GM06990 (cell line): ENCODE results near the gene CZIB.
"Not testable (repeated sequence)": the region's sequence is repeated elsewhere in the genome, so short reads cannot be mapped to it uniquely, and the experiment has no call there.

ENCODE experiments used
- DNase-seq: peaks from one replicate; pipeline ENCODE4 v3.0.0-alpha.2; 2011; ENCODE audit not compliant: insufficient read length; ENCODE audit errors: extremely low read depth
- H3K27me3 ChIP-seq: replicated peaks from 2 replicates; pipeline ENCODE4 v1.6.0; 2011; ENCODE audit warnings: low read length; ENCODE audit not compliant: control insufficient read depth, insufficient read depth
- H3K36me3 ChIP-seq: 2 replicates; pipeline ENCODE4 v1.5.1; 2011; ENCODE audit warnings: low read length; ENCODE audit not compliant: control insufficient read depth, insufficient read depth
- H3K4me3 ChIP-seq: replicated peaks from 2 replicates; pipeline ENCODE4 v1.5.1; 2011; ENCODE audit warnings: low read depth, mild to moderate bottlenecking, control low read depth, low read length
- TF ChIP-seq, protein P1 (sequence below): IDR thresholded peaks from 2 replicates; pipeline ENCODE4 v1.5.1; 2011; ENCODE audit warnings: low read length, control low read depth, mild to moderate bottlenecking, inconsistent platforms; ENCODE audit not compliant: insufficient read depth, poor library complexity, severe bottlenecking

Gene CZIB

DNA sequence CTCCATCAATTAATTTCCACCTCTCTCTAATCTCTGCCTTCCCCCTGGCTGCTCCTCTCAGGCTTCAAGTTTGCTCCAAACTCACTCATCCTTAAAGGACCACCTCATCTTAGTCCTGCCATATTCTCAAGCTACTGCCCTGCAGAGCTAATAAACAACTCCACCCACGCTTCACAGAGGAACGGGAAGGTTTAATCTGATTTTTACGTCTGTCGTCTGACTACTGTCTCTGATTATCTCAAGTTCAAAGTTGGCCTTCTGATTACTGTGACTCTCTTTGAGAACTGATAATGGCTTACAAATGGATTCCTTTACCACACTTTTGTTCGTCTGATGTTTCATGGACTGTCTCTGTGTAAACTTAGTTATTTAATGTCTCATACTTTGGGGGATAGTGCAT, 31.4 kb downstream of the CZIB start:
- TF ChIP-seq, protein P1, sequence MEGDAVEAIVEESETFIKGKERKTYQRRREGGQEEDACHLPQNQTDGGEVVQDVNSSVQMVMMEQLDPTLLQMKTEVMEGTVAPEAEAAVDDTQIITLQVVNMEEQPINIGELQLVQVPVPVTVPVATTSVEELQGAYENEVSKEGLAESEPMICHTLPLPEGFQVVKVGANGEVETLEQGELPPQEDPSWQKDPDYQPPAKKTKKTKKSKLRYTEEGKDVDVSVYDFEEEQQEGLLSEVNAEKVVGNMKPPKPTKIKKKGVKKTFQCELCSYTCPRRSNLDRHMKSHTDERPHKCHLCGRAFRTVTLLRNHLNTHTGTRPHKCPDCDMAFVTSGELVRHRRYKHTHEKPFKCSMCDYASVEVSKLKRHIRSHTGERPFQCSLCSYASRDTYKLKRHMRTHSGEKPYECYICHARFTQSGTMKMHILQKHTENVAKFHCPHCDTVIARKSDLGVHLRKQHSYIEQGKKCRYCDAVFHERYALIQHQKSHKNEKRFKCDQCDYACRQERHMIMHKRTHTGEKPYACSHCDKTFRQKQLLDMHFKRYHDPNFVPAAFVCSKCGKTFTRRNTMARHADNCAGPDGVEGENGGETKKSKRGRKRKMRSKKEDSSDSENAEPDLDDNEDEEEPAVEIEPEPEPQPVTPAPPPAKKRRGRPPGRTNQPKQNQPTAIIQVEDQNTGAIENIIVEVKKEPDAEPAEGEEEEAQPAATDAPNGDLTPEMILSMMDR: no peak
- no peaks in the 10 kb centered on the region for H3K27me3 ChIP-seq
- H3K4me3 ChIP-seq: no peak overlapping the region
- DNase-seq: no peak
- no peaks in the 10 kb centered on the region for H3K36me3 ChIP-seq

DNA sequence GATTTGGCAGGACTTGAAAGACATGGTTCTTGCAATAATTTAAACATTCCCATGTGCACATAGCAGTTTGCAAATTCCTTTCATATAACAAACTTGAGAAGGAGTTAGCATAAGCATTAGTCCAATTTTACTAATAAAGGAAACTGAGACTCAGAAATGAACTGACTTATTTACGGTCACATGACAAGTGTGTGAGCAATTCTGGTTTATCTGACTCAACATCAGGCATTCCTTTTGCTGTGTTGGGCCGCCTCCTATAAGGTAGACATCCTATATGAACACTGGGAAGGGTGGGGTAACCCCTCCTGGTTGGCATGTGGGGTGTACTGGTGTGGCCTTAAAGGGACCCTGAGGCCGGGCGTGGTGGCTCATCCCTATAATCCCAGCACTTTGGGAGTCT, 32.3 kb downstream of the CZIB start:
- DNase-seq: no peak
- TF ChIP-seq, protein P1: no peak
- no peaks in the 10 kb centered on the region; the same call in 1 of the 2 replicates for H3K27me3 ChIP-seq
- no peak overlapping the region for H3K4me3 ChIP-seq
- no peaks in the 10 kb centered on the region for H3K36me3 ChIP-seq

DNA sequence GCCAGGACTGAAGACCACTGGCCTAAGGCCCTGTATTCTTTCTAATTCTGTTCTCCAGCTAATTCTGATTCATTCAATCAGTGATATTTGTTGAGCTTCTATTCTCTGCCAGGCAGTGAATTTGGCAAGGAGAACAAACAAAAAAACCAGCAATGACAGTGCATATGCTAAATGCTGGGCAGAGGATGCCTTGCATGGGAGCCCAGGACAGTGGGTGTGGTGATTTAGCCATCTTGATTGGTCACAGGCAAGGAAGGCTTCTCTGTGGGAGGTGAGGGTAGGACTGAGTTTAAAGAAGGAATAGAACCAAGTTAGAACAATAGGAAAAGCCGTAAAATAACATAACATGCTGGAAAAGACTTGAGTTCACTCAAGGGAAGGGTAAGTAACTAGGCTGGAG, 33.0 kb downstream of the CZIB start:
- TF ChIP-seq, protein P1: no peak
- Histone ChIP-seq H3K27me3 (no peaks in the 10 kb centered on the region; the same call in 1 of the 2 replicates), H3K36me3 (no peaks in the 10 kb centered on the region), H3K4me3 (no peak overlapping the region)
- no peak for DNase-seq

DNA sequence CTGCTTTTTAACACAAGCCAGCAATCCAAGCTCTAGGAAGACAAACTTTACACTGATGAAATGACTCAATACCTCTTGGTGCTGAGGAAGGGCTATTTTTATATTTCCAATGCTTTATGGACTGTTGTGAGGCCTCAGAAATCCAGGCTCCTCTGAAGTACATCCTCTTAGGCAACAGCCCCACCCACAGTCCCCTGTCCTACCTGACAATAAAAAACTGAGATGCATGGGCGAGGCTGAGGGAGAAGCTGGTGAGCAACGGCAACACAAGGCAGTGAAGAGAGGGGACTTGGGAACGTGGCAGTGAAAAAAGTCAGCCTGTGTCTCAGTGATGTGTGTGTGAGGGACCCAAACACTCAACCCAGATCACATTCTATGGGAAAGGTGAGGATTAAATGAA, 33.9 kb downstream of the CZIB start:
- TF ChIP-seq, protein P1: no peak
- no peak for DNase-seq
- Histone ChIP-seq H3K4me3 (no peak overlapping the region), H3K27me3 (no peaks in the 10 kb centered on the region; the same call in 1 of the 2 replicates), H3K36me3 (no peaks in the 10 kb centered on the region)

DNA sequence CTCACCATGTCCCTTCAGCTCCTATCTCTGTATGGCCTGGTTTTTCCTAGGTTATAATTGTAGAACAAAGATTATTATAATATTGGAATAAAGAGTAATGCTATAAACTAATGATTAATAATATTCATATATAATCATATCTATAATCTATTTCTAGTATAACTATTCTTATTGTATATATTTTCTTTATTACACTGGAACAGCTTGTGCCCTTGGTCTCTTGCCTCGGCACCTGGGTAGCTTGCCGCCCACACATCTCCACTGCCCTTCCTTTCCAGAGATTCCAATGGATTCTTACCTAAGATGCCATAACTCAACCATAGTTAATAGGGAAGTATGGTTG, 34.5 kb downstream of the CZIB start:
- not testable (repeated sequence) for H3K4me3 ChIP-seq, H3K36me3 ChIP-seq, H3K27me3 ChIP-seq, DNase-seq

DNA sequence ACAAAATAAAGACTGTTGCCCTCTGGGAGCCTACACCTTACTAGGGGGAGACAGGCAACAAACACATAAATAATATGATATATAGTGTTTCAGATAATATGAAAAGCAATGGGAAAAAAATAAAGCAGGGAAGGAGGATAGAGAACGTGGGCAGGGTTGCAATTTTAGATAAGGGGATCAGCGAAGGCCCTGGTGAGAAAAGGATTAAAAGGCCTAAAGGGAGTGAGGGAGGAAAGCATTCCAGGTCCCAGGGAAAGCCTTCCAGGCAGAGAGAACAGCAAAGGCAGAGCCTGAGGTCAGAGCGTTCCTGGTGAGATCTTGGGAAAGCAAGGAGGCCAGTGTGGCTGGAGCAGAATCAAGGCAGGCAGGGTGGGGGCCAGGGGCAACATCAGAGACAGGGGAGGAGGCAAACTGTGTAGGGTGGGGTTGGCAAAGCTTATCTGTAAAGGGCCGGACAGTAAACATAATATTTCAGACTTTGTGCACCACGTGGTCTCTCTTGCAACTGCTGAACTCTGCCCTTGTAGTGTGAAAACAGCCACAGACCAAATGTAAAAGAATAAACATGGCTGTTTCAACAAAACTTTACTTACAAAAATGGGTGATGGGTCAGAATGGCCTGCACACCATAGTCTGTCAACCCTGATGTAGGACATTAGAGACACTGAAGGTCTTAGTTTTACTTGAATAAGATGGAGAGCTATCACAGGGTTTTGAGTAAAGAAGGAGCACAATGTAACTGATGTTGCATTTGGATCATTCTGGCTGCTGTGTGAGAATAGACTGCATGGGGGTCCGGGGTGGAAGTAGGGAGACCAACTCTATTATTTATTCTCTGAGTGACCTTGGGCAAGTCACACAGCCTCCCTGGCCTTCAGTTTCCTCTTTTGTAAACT, 37.1 kb downstream of the CZIB start:
- no peaks in the 10 kb centered on the region for H3K36me3 ChIP-seq
- H3K4me3 ChIP-seq: no peak overlapping the region
- TF ChIP-seq, protein P1: no peak
- no peaks in the 10 kb centered on the region; the same call in 1 of the 2 replicates for H3K27me3 ChIP-seq
- DNase-seq: no peak
